SH-SY5Y (cell line): ENCODE measurements around the gene EHBP1.
A peak's percentile ranks its signal among the peaks of the same experiment; 100 is the strongest.

Experiments
- GATA2 ChIP-seq: IDR thresholded peaks from 2 replicates; pipeline ENCODE4 v1.6.1; 2011; ENCODE audit warnings: mild to moderate bottlenecking, low read depth, low read length
- GATA3 ChIP-seq: IDR thresholded peaks from 2 replicates; pipeline ENCODE4 v1.6.1; 2011; ENCODE audit warnings: low read depth, mild to moderate bottlenecking, low read length, moderate library complexity

DNA sequence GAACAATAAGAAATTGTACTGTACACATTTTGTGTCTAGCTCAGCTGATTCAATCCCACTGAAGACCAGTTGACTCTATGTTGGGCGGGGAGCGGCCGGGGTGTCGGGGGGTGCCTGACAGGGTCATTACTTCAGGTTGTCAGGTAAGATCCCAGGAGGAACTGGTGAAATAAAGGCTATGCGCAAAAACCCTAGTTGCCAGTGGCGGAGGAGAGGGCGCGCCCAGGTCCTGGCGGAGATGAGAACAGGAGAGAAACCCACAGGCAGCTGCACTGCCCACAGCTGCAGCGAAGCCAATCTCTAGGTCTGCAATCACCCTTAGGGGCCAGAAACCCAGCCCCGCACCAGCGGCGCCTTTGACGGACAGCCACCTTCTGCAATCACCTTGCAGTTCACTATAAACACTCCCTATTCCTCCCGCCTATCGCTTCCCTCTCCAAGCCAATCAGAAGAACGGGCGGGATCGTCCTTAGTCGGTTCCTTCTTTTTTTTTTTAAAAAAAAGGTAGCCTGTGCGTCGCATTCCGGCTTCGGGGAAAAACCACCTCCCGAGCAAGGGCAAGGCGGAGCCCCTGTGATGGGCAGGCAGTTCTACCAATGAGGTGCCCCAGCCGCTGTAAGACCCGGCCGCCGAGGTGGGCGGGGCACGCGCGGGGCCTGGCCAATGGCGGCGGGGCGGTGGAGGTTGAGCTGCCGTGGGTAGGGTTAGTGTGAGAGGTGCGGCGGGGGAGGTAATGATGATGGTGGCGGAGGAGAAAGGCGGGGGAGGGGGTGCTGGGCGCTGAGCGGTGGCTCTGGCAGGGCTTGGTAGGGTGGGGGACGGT is at the start of gene EHBP1:
- TF ChIP-seq GATA3 (no peak), GATA2 (peak; percentile 10; the same call in 1 of the 2 replicates)
